ENCODE data around the gene XXYLT1. TPM values are rescaled to one million over a fixed set of nuclear protein-coding genes. Genes with fewer than 3 reads are reported as not detected.
A peak's percentile ranks its signal among the peaks of the same experiment; 100 is the strongest.

The XXYLT1 gene
- total RNA-seq, 4 donors from 2014 or later = 9.7 to 30.1 (median 17.7) TPM

GRCh38 chr3:195068084-195069080, 202.6 kb downstream of the XXYLT1 start:
- DNase-seq (ENCODE audit: low spot score in 2 of 2) = peak in 1 of 2 donors; percentile 56
- TF ChIP-seq CTCF (IDR thresholded peaks at IDR 0.05) (no peak), POLR2A (IDR thresholded peaks at IDR 0.05) (no peak)
- intact Hi-C loops (cut with DNase I; ENCODE audit: low total_unique reads) = no loop called here
- 88 to 89% methylated on average over 18 of the region's 18 CpGs for WGBS, 2 donors
- H3K4me3 ChIP-seq (ENCODE audit: low read depth, poor library complexity, severe bottlenecking) = no peak overlapping the region

- 88 to 96% methylated on average over 14 to 16 of the region's 16 CpGs for WGBS, 2 donors
- TF ChIP-seq CTCF (IDR thresholded peaks at IDR 0.05) (no peak), POLR2A (IDR thresholded peaks at IDR 0.05) (no peak)
- DNase-seq (ENCODE audit: low spot score in 2 of 2) = no peak
- intact Hi-C loops (cut with DNase I; ENCODE audit: low total_unique reads) = no loop called here
- no peak overlapping the region for H3K4me3 ChIP-seq (ENCODE audit: low read depth, poor library complexity, severe bottlenecking)
Observed at GRCh38 chr3:195066441-195066841, 204.5 kb downstream of the XXYLT1 start.

GRCh38 chr3:195065864-195066185, 205.1 kb downstream of the XXYLT1 start:
- no peak for DNase-seq (ENCODE audit: low spot score in 2 of 2)
- WGBS, 2 donors = 87 to 100% methylated on average over 1 to 12 of the region's 13 CpGs
- TF ChIP-seq POLR2A (IDR thresholded peaks at IDR 0.05) (no peak), CTCF (IDR thresholded peaks at IDR 0.05) (no peak)
- no peak overlapping the region for H3K4me3 ChIP-seq (ENCODE audit: low read depth, poor library complexity, severe bottlenecking)
- intact Hi-C loops (cut with DNase I; ENCODE audit: low total_unique reads) = no loop called here

- intact Hi-C loops (cut with DNase I; ENCODE audit: low total_unique reads) = no loop called here
- H3K4me3 ChIP-seq (ENCODE audit: low read depth, poor library complexity, severe bottlenecking) = no peak overlapping the region
- 90 to 91% methylated on average over 31 to 33 of the region's 42 CpGs for WGBS, 2 donors
- TF ChIP-seq CTCF (IDR thresholded peaks at IDR 0.05) (no peak), POLR2A (IDR thresholded peaks at IDR 0.05) (no peak)
- no peak for DNase-seq (ENCODE audit: low spot score in 2 of 2)
Observed at GRCh38 chr3:195065142-195065863, 205.7 kb downstream of the XXYLT1 start.

- TF ChIP-seq CTCF (IDR thresholded peaks at IDR 0.05) (no peak), POLR2A (IDR thresholded peaks at IDR 0.05) (no peak)
- 67 to 68% methylated on average over 8 of the region's 8 CpGs for WGBS, 2 donors
- intact Hi-C loops (cut with DNase I; ENCODE audit: low total_unique reads) = no loop called here
Observed at GRCh38 chr3:195064300-195064931, 206.5 kb downstream of the XXYLT1 start.

More at GRCh38 chr3:195064300-195064931, 206.5 kb downstream of the XXYLT1 start:
- no peak overlapping the region for H3K4me3 ChIP-seq (ENCODE audit: low read depth, poor library complexity, severe bottlenecking)
- no peak for DNase-seq (ENCODE audit: low spot score in 2 of 2)
